H1 (cell line): Measurements from ENCODE around the gene TBC1D4. TPM values are rescaled to one million over a fixed set of nuclear protein-coding genes. Genes with fewer than 3 reads are reported as not detected.

Source experiments
- CTCF ChIA-PET: fragments of 300-600 bp; sonication (Branson Sonifier 250); formaldehyde crosslinking; loops from one replicate; lab custom pipeline; 2021; ENCODE audit not compliant: partially characterized antibody; lab: Charles Lee
- POLR2A ChIA-PET: fragments of 300-600 bp; sonication (Branson Sonifier 250); formaldehyde crosslinking; loops from one replicate; lab custom pipeline; 2021; ENCODE audit warnings: inconsistent platforms; ENCODE audit not compliant: partially characterized antibody; lab: Charles Lee
- DNase-seq, 2 experiments: peaks; one replicate each; pipeline versions ENCODE4 v3.0.0 to v3.0.0-alpha.2; 2010 to 2022; ENCODE audit warnings: low spot score in 2 of 2, low read depth in 1 of 2, mixed read lengths in 1 of 2
- FAIRE-seq: peaks from 2 replicates; lab custom pipeline; 2011; peaks lifted over from hg19 to GRCh38; lab: Jason Lieb, UNC
- H2AFZ ChIP-seq: 2 replicates; pipeline ENCODE4 v1.8.1; 2012; ENCODE audit warnings: low read length, inconsistent platforms
- H2AK5ac ChIP-seq: 2 replicates; pipeline ENCODE4 v1.6.1; 2013; ENCODE audit warnings: low read depth, low read length
- H2BK120ac ChIP-seq: replicated peaks from 2 replicates; pipeline ENCODE3; 2013; ENCODE audit warnings: low read depth, low read length, inconsistent platforms
- H2BK12ac ChIP-seq: 2 replicates; pipeline ENCODE4 v1.6.1; 2013; ENCODE audit warnings: low read depth, low read length
- H2BK15ac ChIP-seq: 2 replicates; pipeline ENCODE4 v1.6.1; 2013; ENCODE audit warnings: low read length
- H2BK20ac ChIP-seq: 2 replicates; pipeline ENCODE4 v1.6.1; 2013; ENCODE audit warnings: low read length
- H2BK5ac ChIP-seq: 2 replicates; pipeline ENCODE4 v1.6.1; 2013; ENCODE audit warnings: low read depth, low read length
- H3K14ac ChIP-seq: 2 replicates; pipeline ENCODE4 v1.6.1; 2013; ENCODE audit warnings: inconsistent platforms; ENCODE audit not compliant: insufficient read length
- H3K18ac ChIP-seq: 2 replicates; pipeline ENCODE4 v1.6.1; 2013; ENCODE audit warnings: low read length; ENCODE audit errors: extremely low read depth
- H3K23ac ChIP-seq: 2 replicates; pipeline ENCODE4 v1.6.1; 2013; ENCODE audit warnings: inconsistent platforms; ENCODE audit not compliant: insufficient read length
- H3K23me2 ChIP-seq: 2 replicates; pipeline ENCODE4 v1.6.1; 2013; ENCODE audit warnings: low read depth, low read length
- H3K27ac ChIP-seq: 2 replicates; pipeline ENCODE4 v1.6.1; 2011; ENCODE audit warnings: low read depth, low read length, inconsistent platforms
- H3K27me3 ChIP-seq, 4 experiments: replicated peaks in 1 of 4; 1 replicate in 1 of 4; 2 replicates in 3 of 4; pipeline versions ENCODE4 v1.6.1 to v1.8.1; 2011 to 2013; ENCODE audit warnings: low read length in 3 of 4, mild to moderate bottlenecking in 3 of 4, inconsistent platforms in 2 of 4, mixed read lengths in 2 of 4, moderate library complexity in 1 of 4; ENCODE audit not compliant: control insufficient read depth in 3 of 4, insufficient read depth in 3 of 4; ENCODE audit errors: extremely low read depth in 1 of 4
- H3K36me3 ChIP-seq, 4 experiments: 2 replicates each; pipeline versions ENCODE4 v1.6.1 to v1.8.1; 2011 to 2013; ENCODE audit warnings: mild to moderate bottlenecking in 4 of 4, low read length in 3 of 4, moderate library complexity in 2 of 4, control low read depth in 1 of 4, inconsistent platforms in 1 of 4; ENCODE audit not compliant: insufficient read depth in 4 of 4, control insufficient read depth in 2 of 4
- H3K4ac ChIP-seq: replicated peaks from 2 replicates; pipeline ENCODE3; 2013; ENCODE audit warnings: low read length, low read depth, mixed read lengths, inconsistent platforms; ENCODE audit not compliant: insufficient read length
- H3K4me1 ChIP-seq, 4 experiments: replicated peaks in 1 of 4; 1 replicate in 1 of 4; 2 replicates in 3 of 4; pipeline versions ENCODE4 v1.6.1 to v1.8.1; 2011 to 2013; ENCODE audit warnings: low read length in 3 of 4, inconsistent platforms in 2 of 4, mixed read lengths in 1 of 4; ENCODE audit not compliant: insufficient read depth in 4 of 4, control insufficient read depth in 3 of 4
- H3K4me2 ChIP-seq, 2 experiments: 2 replicates each; pipeline versions ENCODE4 v1.6.1 to v1.8.1; 2011 to 2013; ENCODE audit warnings: low read depth in 2 of 2, low read length in 2 of 2, control low read depth in 1 of 2, inconsistent platforms in 1 of 2, mild to moderate bottlenecking in 1 of 2; ENCODE audit not compliant: insufficient read depth in 1 of 2
- H3K4me3 ChIP-seq, 4 experiments: fragments of 200-600, 300-600 bp in 1 of 4; sonication (generic), shearing (Covaris generic), sonication (Bioruptor Twin) in 1 of 4; 2 replicates each; pipeline versions ENCODE4 v1.5.1 to v1.8.1; 2011 to 2016; ENCODE audit warnings: low read length in 4 of 4, low read depth in 3 of 4, control low read depth in 2 of 4, inconsistent platforms in 2 of 4, mild to moderate bottlenecking in 2 of 4, mixed read lengths in 1 of 4, moderate library complexity in 1 of 4; ENCODE audit not compliant: insufficient read depth in 2 of 4; ENCODE audit errors: extremely low read depth in 1 of 4
- H3K56ac ChIP-seq: replicated peaks from 2 replicates; pipeline ENCODE3; 2013; ENCODE audit warnings: low read depth, mild to moderate bottlenecking, mixed read lengths, low read length, inconsistent platforms; ENCODE audit not compliant: insufficient read length
- H3K79me1 ChIP-seq: 2 replicates; pipeline ENCODE4 v1.6.1; 2013; ENCODE audit warnings: low read depth, low read length, control low read depth
- H3K79me2 ChIP-seq, 2 experiments: 2 replicates each; pipeline versions ENCODE4 v1.6.1 to v1.8.1; 2012 to 2013; ENCODE audit warnings: low read length in 2 of 2, mild to moderate bottlenecking in 2 of 2, inconsistent platforms in 1 of 2; ENCODE audit not compliant: insufficient read depth in 2 of 2, control insufficient read depth in 1 of 2
- H3K9ac ChIP-seq, 4 experiments: replicated peaks in 1 of 4; 1 replicate in 1 of 4; 2 replicates in 3 of 4; pipeline versions ENCODE4 v1.6.1 to v1.8.1; 2011 to 2013; ENCODE audit warnings: low read depth in 3 of 4, low read length in 3 of 4, control low read depth in 2 of 4, mild to moderate bottlenecking in 2 of 4, moderate library complexity in 2 of 4, inconsistent platforms in 1 of 4; ENCODE audit errors: extremely low read depth in 1 of 4
- H3K9me3 ChIP-seq, 2 experiments: 2 replicates each; pipeline versions ENCODE4 v1.6.1 to v1.8.1; 2012 to 2013; ENCODE audit warnings: mild to moderate bottlenecking in 2 of 2, moderate library complexity in 2 of 2, control low read depth in 1 of 2, inconsistent platforms in 1 of 2, low read depth in 1 of 2, low read length in 1 of 2, mixed read lengths in 1 of 2; ENCODE audit not compliant: insufficient read depth in 2 of 2
- H4K20me1 ChIP-seq, 2 experiments: replicated peaks in 1 of 2; 2 replicates each; pipeline versions ENCODE3 to v1.8.1; 2011 to 2013; ENCODE audit warnings: inconsistent platforms in 2 of 2, low read length in 2 of 2, mild to moderate bottlenecking in 1 of 2; ENCODE audit not compliant: insufficient read depth in 2 of 2, control insufficient read depth in 1 of 2
- H4K5ac ChIP-seq: 2 replicates; pipeline ENCODE4 v1.6.1; 2013; ENCODE audit warnings: low read length, low read depth, mixed read lengths, inconsistent platforms; ENCODE audit not compliant: insufficient read length
- H4K8ac ChIP-seq: 2 replicates; pipeline ENCODE4 v1.8.0; 2013; ENCODE audit warnings: mild to moderate bottlenecking, moderate library complexity, low read length, inconsistent platforms; ENCODE audit not compliant: insufficient read depth; ENCODE audit errors: extremely low read depth
- H4K91ac ChIP-seq: replicated peaks from 2 replicates; pipeline ENCODE3; 2013; ENCODE audit warnings: low read length, mixed read lengths, inconsistent platforms; ENCODE audit not compliant: insufficient read length
- ZNF274 ChIP-seq: IDR thresholded peaks from 2 replicates; pipeline ENCODE4 v1.7.0; 2012; ENCODE audit warnings: low read length, borderline replicate concordance; ENCODE audit errors: extremely low read depth
- WGBS, 2 experiments: shearing (Covaris generic) in 1 of 2; methylation state at CpG; one replicate each; pipeline versions ENCODE4 v1.1.6 to v1.1.7; 2013 to 2015; ENCODE audit warnings: low lambda C conversion rate in 2 of 2, mixed read lengths in 2 of 2, inconsistent platforms in 1 of 2, low coverage in 1 of 2, missing lambda C conversion rate in 1 of 2; ENCODE audit not compliant: insufficient replicate concordance in 2 of 2, insufficient coverage in 1 of 2, insufficient read length in 1 of 2; ENCODE audit errors: extremely low coverage in 1 of 2, missing lambda C conversion rate in 1 of 2; 5-methylcytosine and 5-hydroxymethylcytosine counted together
- polyA plus RNA-seq, 7 experiments: library from polyadenylated mRNA; depleted of rRNA in 3 of 7; stranded (reverse) in 5 of 7; unstranded in 2 of 7; fragments of >200 nt in 5 of 7; fragments of 200-250 nt in 2 of 7; gene quantifications; 1 replicate in 5 of 7; 2 replicates in 1 of 7; 4 replicates in 1 of 7; pipeline versions ENCODE4 v1.2.1 to v1.2.3, GENCODE V29; 2011 to 2013; ENCODE audit warnings: missing spikeins in 2 of 7, mixed read lengths in 2 of 7
- total RNA-seq: library from RNA; stranded (reverse); fragmentation: NEBNext Ultra II Directional; extraction: Animal tissue kit (Norgen Biotek cat#: 25700); gene quantifications from 2 replicates; pipeline ENCODE4 v1.2.1, GENCODE V29; 2021
- TF ChIP-seq, protein P1 (sequence below): IDR thresholded peaks from 2 replicates; pipeline ENCODE4 v1.6.1; 2012; ENCODE audit warnings: inconsistent platforms

TBC1D4 gene
- total and polyA plus RNA-seq, 2 of the 8 experiments (the other 6 are each of a cell fraction or from before 2014, with no cell fraction given), result 16.7 to 39.0 TPM

DNA sequence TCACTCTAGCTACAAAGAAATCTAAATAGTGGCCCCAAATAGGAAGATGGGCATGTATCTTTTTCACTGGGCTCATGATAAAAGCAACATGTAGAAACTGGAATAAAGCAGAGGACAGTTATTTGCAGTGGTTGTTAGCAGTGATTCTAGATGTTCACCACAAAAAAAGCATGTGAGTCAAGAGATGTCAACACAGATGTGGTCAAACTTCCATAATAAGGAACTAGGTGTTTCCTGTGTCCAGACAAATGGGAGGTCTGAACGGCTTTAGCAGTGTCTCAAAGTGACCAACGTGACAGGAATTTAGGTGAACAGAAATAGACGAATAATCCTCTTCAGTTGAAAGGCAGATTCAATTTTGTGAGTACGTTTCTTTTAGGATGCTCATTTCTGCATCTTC is 162.7 kb downstream of the TBC1D4 start:
- Histone ChIP-seq H3K14ac (no peak overlapping the region), H2BK5ac (no peak overlapping the region), H4K5ac (no peak overlapping the region), H3K27ac (no peak overlapping the region), H3K4me3 (no peak overlapping the region), H3K27me3 (no peaks in the 10 kb centered on the region), H4K20me1 (peaks cover 0 to 2% of the 10 kb centered on the region in 2 experiments), H3K56ac (no peak overlapping the region), H2BK15ac (no peak overlapping the region), H2AFZ (no peak overlapping the region), H2AK5ac (no peak overlapping the region), H4K91ac (no peak overlapping the region), H3K23ac (no peak overlapping the region), H2BK20ac (no peak overlapping the region), H3K18ac (no peak overlapping the region), H4K8ac (no peak overlapping the region), H3K79me2 (no peaks in the 10 kb centered on the region), H3K36me3 (no peaks in the 10 kb centered on the region; a peak in 1 of 8 replicates), H3K4ac (no peak overlapping the region), H3K4me2 (no peak overlapping the region), H3K79me1 (no peaks in the 10 kb centered on the region), H3K4me1 (no peaks in the 10 kb centered on the region), H3K9me3 (no peaks in the 10 kb centered on the region), H2BK12ac (no peak overlapping the region), H2BK120ac (no peak overlapping the region), H3K9ac (no peak overlapping the region), H3K23me2 (no peaks in the 10 kb centered on the region)
- DNase-seq (no peak), FAIRE-seq (no peak)
- ChIA-PET CTCF (no interaction called here), POLR2A (no interaction called here)
- WGBS, 2 experiments, result 92% methylated on average over 4 of the region's 4 CpGs; no CpG with 5 or more reads in 1 of the 2 experiments
- TF ChIP-seq, protein P1, sequence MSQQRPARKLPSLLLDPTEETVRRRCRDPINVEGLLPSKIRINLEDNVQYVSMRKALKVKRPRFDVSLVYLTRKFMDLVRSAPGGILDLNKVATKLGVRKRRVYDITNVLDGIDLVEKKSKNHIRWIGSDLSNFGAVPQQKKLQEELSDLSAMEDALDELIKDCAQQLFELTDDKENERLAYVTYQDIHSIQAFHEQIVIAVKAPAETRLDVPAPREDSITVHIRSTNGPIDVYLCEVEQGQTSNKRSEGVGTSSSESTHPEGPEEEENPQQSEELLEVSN, result no peak
- TF ChIP-seq ZNF274, result no peak
